ENCODE measurements around the gene CELF1.

DNA sequence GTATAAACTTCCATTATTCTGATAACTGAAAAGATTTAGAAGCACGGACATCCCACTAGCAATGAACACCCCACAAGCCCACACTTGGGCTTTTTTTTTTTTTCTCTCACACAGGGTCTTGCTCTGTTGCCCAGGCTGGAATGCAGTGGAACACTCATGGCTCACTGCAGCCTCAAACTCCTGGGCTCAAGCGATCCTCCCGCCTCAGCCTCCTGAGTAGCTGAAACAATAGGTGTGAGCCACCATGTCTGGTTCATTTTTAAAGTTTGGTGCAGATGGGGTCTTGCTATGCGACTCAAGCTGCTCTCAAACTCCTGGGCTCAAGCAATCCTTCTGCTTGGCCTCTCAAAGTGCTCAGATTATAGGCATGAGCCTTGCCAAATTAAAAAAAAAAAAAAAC lies 107.1 kb downstream of the CELF1 start:
- TF ChIP-seq, protein P1, sequence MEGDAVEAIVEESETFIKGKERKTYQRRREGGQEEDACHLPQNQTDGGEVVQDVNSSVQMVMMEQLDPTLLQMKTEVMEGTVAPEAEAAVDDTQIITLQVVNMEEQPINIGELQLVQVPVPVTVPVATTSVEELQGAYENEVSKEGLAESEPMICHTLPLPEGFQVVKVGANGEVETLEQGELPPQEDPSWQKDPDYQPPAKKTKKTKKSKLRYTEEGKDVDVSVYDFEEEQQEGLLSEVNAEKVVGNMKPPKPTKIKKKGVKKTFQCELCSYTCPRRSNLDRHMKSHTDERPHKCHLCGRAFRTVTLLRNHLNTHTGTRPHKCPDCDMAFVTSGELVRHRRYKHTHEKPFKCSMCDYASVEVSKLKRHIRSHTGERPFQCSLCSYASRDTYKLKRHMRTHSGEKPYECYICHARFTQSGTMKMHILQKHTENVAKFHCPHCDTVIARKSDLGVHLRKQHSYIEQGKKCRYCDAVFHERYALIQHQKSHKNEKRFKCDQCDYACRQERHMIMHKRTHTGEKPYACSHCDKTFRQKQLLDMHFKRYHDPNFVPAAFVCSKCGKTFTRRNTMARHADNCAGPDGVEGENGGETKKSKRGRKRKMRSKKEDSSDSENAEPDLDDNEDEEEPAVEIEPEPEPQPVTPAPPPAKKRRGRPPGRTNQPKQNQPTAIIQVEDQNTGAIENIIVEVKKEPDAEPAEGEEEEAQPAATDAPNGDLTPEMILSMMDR (IDR thresholded peaks at IDR 0.05; ENCODE audit: insufficient read depth, low read length, poor library complexity, severe bottlenecking): no peak
- TF ChIP-seq EZH2phosphoT487 (conservative IDR thresholded peaks at IDR 0.05; ENCODE audit: low read length): no peak
